ENCODE data around the gene SLC6A3. TPM values are rescaled to one million over a fixed set of nuclear protein-coding genes. Genes with fewer than 3 reads are reported as not detected.

The SLC6A3 gene
- total RNA-seq, 1 experiment from 2014 or later: not detected

DNA sequence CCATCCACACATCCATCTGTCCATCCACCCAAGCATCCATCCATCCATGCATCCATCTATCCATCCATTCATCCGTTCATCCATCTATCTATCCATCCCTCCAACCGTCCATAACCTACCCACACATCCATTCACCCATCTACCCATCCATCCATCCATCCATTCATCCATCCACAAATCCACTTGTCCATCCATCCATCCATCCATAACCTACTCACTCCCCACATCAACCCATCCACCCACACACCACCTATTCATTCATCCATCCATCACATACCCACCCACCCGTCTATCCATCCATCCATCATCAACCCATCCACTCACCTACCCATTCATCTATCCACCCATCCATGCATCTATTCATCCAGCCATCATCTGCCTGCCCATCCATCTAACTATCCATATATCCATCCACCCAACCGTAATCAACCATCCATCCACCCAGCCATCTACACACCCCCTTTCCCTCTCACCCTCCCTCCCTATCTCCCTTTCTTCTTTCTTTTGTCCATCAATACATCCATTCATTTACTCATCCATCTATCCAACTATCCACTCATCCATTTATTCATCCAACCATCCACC is 56.8 kb downstream of the SLC6A3 start:
- intact Hi-C loops (cut with micrococcal nuclease; ENCODE audit: unreplicated experiment): no loop called here
- Histone ChIP-seq H3K9me3 (ENCODE audit: low read depth, low read length, poor library complexity, severe bottlenecking) (no peaks in the 10 kb centered on the region), H3K27ac (ENCODE audit: low read depth, low read length, poor library complexity, severe bottlenecking) (no peak overlapping the region), H3K4me1 (ENCODE audit: insufficient read depth, low read length, poor library complexity, severe bottlenecking) (no peaks in the 10 kb centered on the region), H3K27me3 (replicated peaks; ENCODE audit: insufficient read depth, low read depth, low read length, poor library complexity) (peaks cover 64% of the 10 kb centered on the region), H3K36me3 (ENCODE audit: insufficient read depth, low read length, poor library complexity, severe bottlenecking) (no peaks in the 10 kb centered on the region), H3K4me3 (ENCODE audit: low read depth, low read length, poor library complexity, severe bottlenecking) (no peak overlapping the region)
- ChIA-PET CTCF (no interaction called here), POLR2A (ENCODE audit: low non-redundant PET) (no interaction called here)
- DNase-seq (ENCODE audit: low spot score): no peak
- no peak for TF ChIP-seq EZH2 (IDR thresholded peaks at IDR 0.05; ENCODE audit: borderline replicate concordance, low read depth, low read length, poor library complexity, severe bottlenecking)
- TF ChIP-seq, protein P1, sequence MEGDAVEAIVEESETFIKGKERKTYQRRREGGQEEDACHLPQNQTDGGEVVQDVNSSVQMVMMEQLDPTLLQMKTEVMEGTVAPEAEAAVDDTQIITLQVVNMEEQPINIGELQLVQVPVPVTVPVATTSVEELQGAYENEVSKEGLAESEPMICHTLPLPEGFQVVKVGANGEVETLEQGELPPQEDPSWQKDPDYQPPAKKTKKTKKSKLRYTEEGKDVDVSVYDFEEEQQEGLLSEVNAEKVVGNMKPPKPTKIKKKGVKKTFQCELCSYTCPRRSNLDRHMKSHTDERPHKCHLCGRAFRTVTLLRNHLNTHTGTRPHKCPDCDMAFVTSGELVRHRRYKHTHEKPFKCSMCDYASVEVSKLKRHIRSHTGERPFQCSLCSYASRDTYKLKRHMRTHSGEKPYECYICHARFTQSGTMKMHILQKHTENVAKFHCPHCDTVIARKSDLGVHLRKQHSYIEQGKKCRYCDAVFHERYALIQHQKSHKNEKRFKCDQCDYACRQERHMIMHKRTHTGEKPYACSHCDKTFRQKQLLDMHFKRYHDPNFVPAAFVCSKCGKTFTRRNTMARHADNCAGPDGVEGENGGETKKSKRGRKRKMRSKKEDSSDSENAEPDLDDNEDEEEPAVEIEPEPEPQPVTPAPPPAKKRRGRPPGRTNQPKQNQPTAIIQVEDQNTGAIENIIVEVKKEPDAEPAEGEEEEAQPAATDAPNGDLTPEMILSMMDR (conservative IDR thresholded peaks at IDR 0.05; ENCODE audit: low read depth, low read length): no peak
- no TSS peak for BruUV-seq (replicated peaks)

DNA sequence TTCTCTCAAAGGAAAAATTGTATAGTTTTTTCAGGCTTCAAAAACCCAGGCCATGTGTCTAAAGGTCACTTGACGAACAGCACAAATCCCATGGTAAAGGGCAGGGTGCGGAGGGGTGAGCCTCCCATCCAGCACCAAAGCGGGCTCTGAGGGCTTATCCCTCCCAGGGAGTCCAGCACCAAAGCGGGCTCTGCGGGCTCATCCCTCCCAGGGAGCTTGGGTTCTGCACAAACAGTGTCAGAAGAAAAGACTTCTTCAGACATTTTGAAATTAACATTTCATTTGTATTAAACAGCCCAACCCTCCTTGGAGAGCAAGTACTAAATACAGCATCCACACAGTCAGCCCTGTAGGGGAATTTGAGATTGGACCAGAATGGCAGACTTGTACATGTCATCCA is 57.4 kb downstream of the SLC6A3 start:
- Histone ChIP-seq H3K27ac (ENCODE audit: low read depth, low read length, poor library complexity, severe bottlenecking) (no peak overlapping the region), H3K9me3 (ENCODE audit: low read depth, low read length, poor library complexity, severe bottlenecking) (no peaks in the 10 kb centered on the region), H3K4me1 (ENCODE audit: insufficient read depth, low read length, poor library complexity, severe bottlenecking) (no peaks in the 10 kb centered on the region), H3K4me3 (ENCODE audit: low read depth, low read length, poor library complexity, severe bottlenecking) (no peak overlapping the region), H3K27me3 (replicated peaks; ENCODE audit: insufficient read depth, low read depth, low read length, poor library complexity) (peaks cover 58% of the 10 kb centered on the region), H3K36me3 (ENCODE audit: insufficient read depth, low read length, poor library complexity, severe bottlenecking) (no peaks in the 10 kb centered on the region)
- DNase-seq (ENCODE audit: low spot score): no peak
- no peak for TF ChIP-seq EZH2 (IDR thresholded peaks at IDR 0.05; ENCODE audit: borderline replicate concordance, low read depth, low read length, poor library complexity, severe bottlenecking)
- TF ChIP-seq, protein P1 (conservative IDR thresholded peaks at IDR 0.05; ENCODE audit: low read depth, low read length): no peak
- ChIA-PET POLR2A (ENCODE audit: low non-redundant PET) (no interaction called here), CTCF (no interaction called here)
- BruUV-seq (replicated peaks): no TSS peak
- intact Hi-C loops (cut with micrococcal nuclease; ENCODE audit: unreplicated experiment): no loop called here

DNA sequence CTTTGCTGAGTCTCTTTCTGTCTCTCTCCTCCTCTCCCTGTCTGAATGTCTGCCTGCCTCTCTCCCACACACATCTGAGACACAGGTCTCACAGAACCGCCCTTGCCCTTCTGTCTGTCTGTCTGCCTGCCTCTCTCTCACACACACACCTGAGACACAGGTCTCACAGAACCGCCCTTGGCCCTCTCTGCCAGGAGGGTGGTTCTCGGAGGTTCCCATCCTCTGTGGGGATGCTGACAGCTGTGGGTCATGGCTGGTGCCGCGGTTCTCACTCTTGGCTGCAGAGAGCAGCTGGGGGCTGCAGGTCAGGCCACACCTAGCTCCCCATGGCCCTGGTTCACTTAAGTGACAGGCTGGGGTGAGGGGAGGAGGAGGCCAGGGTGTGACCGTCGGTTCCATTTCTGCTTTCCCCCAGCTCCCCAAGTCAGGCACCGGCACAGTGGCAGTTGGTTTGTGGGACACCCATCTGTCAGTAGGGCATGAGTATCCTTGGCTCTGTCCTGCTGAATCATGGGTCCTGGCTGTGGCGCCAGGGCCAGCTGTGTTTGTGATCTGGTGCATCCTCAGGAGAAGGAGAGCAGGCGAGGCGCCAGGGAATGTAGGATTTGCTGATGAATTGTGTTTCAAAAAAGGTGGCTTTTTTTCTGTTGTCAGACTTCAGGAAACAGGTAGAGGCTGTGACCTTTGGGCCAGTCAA is 58.0 kb downstream of the SLC6A3 start:
- Histone ChIP-seq H3K9me3 (ENCODE audit: low read depth, low read length, poor library complexity, severe bottlenecking) (no peaks in the 10 kb centered on the region), H3K4me3 (ENCODE audit: low read depth, low read length, poor library complexity, severe bottlenecking) (no peak overlapping the region), H3K27me3 (replicated peaks; ENCODE audit: insufficient read depth, low read depth, low read length, poor library complexity) (peaks cover 56% of the 10 kb centered on the region), H3K4me1 (ENCODE audit: insufficient read depth, low read length, poor library complexity, severe bottlenecking) (no peaks in the 10 kb centered on the region), H3K36me3 (ENCODE audit: insufficient read depth, low read length, poor library complexity, severe bottlenecking) (no peaks in the 10 kb centered on the region), H3K27ac (ENCODE audit: low read depth, low read length, poor library complexity, severe bottlenecking) (no peak overlapping the region)
- ChIA-PET POLR2A (ENCODE audit: low non-redundant PET) (no interaction called here), CTCF (no interaction called here)
- no peak for DNase-seq (ENCODE audit: low spot score)
- intact Hi-C loops (cut with micrococcal nuclease; ENCODE audit: unreplicated experiment): no loop called here
- BruUV-seq (replicated peaks): no TSS peak
- TF ChIP-seq, protein P1 (conservative IDR thresholded peaks at IDR 0.05; ENCODE audit: low read depth, low read length): no peak
- no peak for TF ChIP-seq EZH2 (IDR thresholded peaks at IDR 0.05; ENCODE audit: borderline replicate concordance, low read depth, low read length, poor library complexity, severe bottlenecking)
